HepG2 (cell line): ENCODE data around the gene LUC7L. TPM values are rescaled to one million over a fixed set of nuclear protein-coding genes. Genes with fewer than 3 reads are reported as not detected.

Experiments
- ATAC-seq: fragments of 200-7000 bp; cut with Tn5 transposase; 3 replicates; pipeline ENCODE4 v1.9.1; 2020; ENCODE audit warnings: mild to moderate bottlenecking, moderate library complexity
- BruUV-seq: library from RNA; stranded (reverse); fragments of 400-500 nt; replicated peaks from 2 replicates; lab custom pipeline; 2021; lab: Mats Ljungman, UMichigan
- CTCF ChIA-PET: fragments of 300-600 bp; formaldehyde crosslinking; extraction: SDS; loops from one replicate; lab custom pipeline; 2021; ENCODE audit warnings: low total read pairs, inconsistent platforms, low intra/inter-chr PET ratio; lab: Yijun Ruan, JAX
- POLR2A ChIA-PET: fragments of 350-600 bp; sonication (Branson Sonifier 250); formaldehyde crosslinking; loops from one replicate; lab custom pipeline; 2020; ENCODE audit warnings: antibody characterized with exemption, inconsistent platforms; lab: Yijun Ruan, JAX
- DNase-seq: peaks from one replicate; pipeline ENCODE4 v3.0.0-alpha.2; 2015; ENCODE audit warnings: low spot score
- FAIRE-seq: peaks from 3 replicates; lab custom pipeline; 2011; peaks lifted over from hg19 to GRCh38; lab: Jason Lieb, UNC
- H2AFZ ChIP-seq: one replicate; pipeline ENCODE4 v1.6.1; 2011; ENCODE audit warnings: low read length, inconsistent platforms
- H3K27ac ChIP-seq: fragments of 300-600 bp; 3 replicates; pipeline ENCODE4 v1.8.0; 2011; ENCODE audit warnings: mixed run types, mild to moderate bottlenecking, mixed read lengths, low read length, inconsistent platforms; ENCODE audit not compliant: insufficient read depth; ENCODE audit errors: extremely low read length
- H3K27me3 ChIP-seq, 2 experiments: fragments of 200-600 bp in 1 of 2; 2 replicates in 1 of 2; 3 replicates in 1 of 2; pipeline versions ENCODE4 v1.6.0 to v1.8.0; 2011; ENCODE audit warnings: low read length in 2 of 2, mild to moderate bottlenecking in 2 of 2, moderate library complexity in 2 of 2, inconsistent platforms in 1 of 2; ENCODE audit not compliant: insufficient read depth in 2 of 2, control insufficient read depth in 1 of 2
- H3K36me3 ChIP-seq, 2 experiments: fragments of 200-600 bp in 1 of 2; replicated peaks in 1 of 2; 2 replicates in 1 of 2; 3 replicates in 1 of 2; pipeline versions ENCODE4 v1.5.1 to v1.8.0; 2011; ENCODE audit warnings: low read length in 2 of 2, inconsistent platforms in 1 of 2; ENCODE audit not compliant: insufficient read depth in 2 of 2, control insufficient read depth in 1 of 2
- H3K4me1 ChIP-seq: 2 replicates; pipeline ENCODE4 v1.5.1; 2012; ENCODE audit warnings: low read length, inconsistent platforms; ENCODE audit not compliant: insufficient read depth
- H3K4me2 ChIP-seq: 2 replicates; pipeline ENCODE4 v1.6.0; 2011; ENCODE audit warnings: low read depth, low read length, inconsistent platforms
- H3K4me3 ChIP-seq, 3 experiments: fragments of 200-600 bp in 1 of 3; sonication (generic), shearing (Covaris generic) in 1 of 3; replicated peaks in 1 of 3; 2 replicates each; pipeline ENCODE4 v1.5.1; 2011 to 2016; ENCODE audit warnings: low read length in 3 of 3, inconsistent platforms in 2 of 3, low read depth in 2 of 3, mild to moderate bottlenecking in 2 of 3, control low read depth in 1 of 3, mixed read lengths in 1 of 3; ENCODE audit not compliant: insufficient read depth in 1 of 3
- H3K79me2 ChIP-seq: one replicate; pipeline ENCODE4 v1.6.1; 2011; ENCODE audit warnings: low read length, inconsistent platforms; ENCODE audit not compliant: insufficient read depth
- H3K9ac ChIP-seq: 2 replicates; pipeline ENCODE4 v1.6.0; 2011; ENCODE audit warnings: mild to moderate bottlenecking, low read depth, low read length, inconsistent platforms; ENCODE audit not compliant: insufficient read depth
- H3K9me3 ChIP-seq: 2 replicates; pipeline ENCODE4 v1.5.1; 2012; ENCODE audit warnings: mild to moderate bottlenecking, low read length
- H4K20me1 ChIP-seq: 2 replicates; pipeline ENCODE4 v1.6.0; 2011; ENCODE audit warnings: inconsistent platforms, mild to moderate bottlenecking, low read length, moderate library complexity; ENCODE audit not compliant: insufficient read depth
- ATF4 ChIP-seq, 2 experiments: fragments of 450-650 bp in 1 of 2; sonication (generic) in 1 of 2; formaldehyde crosslinking; IDR thresholded peaks; 2 replicates each; pipeline versions ENCODE4 v1.5.0 to v1.8.0; 2020 to 2022; ENCODE audit warnings: mild to moderate bottlenecking in 1 of 2, missing genetic modification reagents in 1 of 2
- GPN1 ChIP-seq: sonication (generic); formaldehyde crosslinking; IDR thresholded peaks from 2 replicates; pipeline ENCODE4 v1.5.1; 2020; ENCODE audit warnings: missing genetic modification reagents, borderline replicate concordance
- MAX ChIP-seq: IDR thresholded peaks from 2 replicates; pipeline ENCODE4 v1.6.1; 2012; ENCODE audit warnings: inconsistent platforms
- NFIC ChIP-seq: IDR thresholded peaks from 2 replicates; pipeline ENCODE4 v1.6.1; 2012; ENCODE audit warnings: mild to moderate bottlenecking, low read length, inconsistent platforms
- PATZ1 ChIP-seq: sonication (generic); formaldehyde crosslinking; IDR thresholded peaks from 2 replicates; pipeline ENCODE4 v1.4.0; 2020; ENCODE audit warnings: missing genetic modification reagents
- POGZ ChIP-seq: sonication (generic); formaldehyde crosslinking; IDR thresholded peaks from 2 replicates; pipeline ENCODE4 v1.4.0; 2020; ENCODE audit warnings: mild to moderate bottlenecking, missing genetic modification reagents
- RXRA ChIP-seq: sonication (generic); formaldehyde crosslinking; IDR thresholded peaks from 2 replicates; pipeline ENCODE4 v1.5.1; 2020; ENCODE audit warnings: missing genetic modification reagents
- SOX13 ChIP-seq, 3 experiments: fragments of 450-650 bp in 1 of 3; sonication (generic) in 1 of 3; formaldehyde crosslinking in 1 of 3; IDR thresholded peaks in 2 of 3; conservative IDR thresholded peaks in 1 of 3; 2 replicates each; pipeline versions ENCODE4 v1.5.0 to v1.6.1; 2016 to 2020; ENCODE audit warnings: antibody characterized with exemption in 1 of 3, mild to moderate bottlenecking in 1 of 3, missing compliant biosample characterization in 1 of 3, missing genetic modification reagents in 1 of 3, moderate library complexity in 1 of 3
- SOX5 ChIP-seq: IDR thresholded peaks from 2 replicates; pipeline ENCODE4 v1.6.1; 2016; ENCODE audit warnings: borderline replicate concordance
- TBP ChIP-seq: sonication (generic); formaldehyde crosslinking; IDR thresholded peaks from 2 replicates; pipeline ENCODE4 v1.5.0; 2020; ENCODE audit warnings: missing genetic modification reagents
- ZMYM2 ChIP-seq: sonication (generic); formaldehyde crosslinking; IDR thresholded peaks from 2 replicates; pipeline ENCODE4 v1.8.0; 2022; ENCODE audit warnings: mild to moderate bottlenecking, missing genetic modification reagents
- ZNF138 ChIP-seq: sonication (generic); formaldehyde crosslinking; IDR thresholded peaks from 2 replicates; pipeline ENCODE4 v1.5.0; 2020; ENCODE audit warnings: mild to moderate bottlenecking, low read depth, missing genetic modification reagents
- ZNF629 ChIP-seq: sonication (generic); formaldehyde crosslinking; conservative IDR thresholded peaks from 2 replicates; pipeline ENCODE4 v1.5.0; 2020; ENCODE audit warnings: missing genetic modification reagents
- WGBS: methylation state at CpG from one replicate; pipeline ENCODE4 v1.1.6; 2017; ENCODE audit warnings: low lambda C conversion rate; 5-methylcytosine and 5-hydroxymethylcytosine counted together
- in situ Hi-C: cut with HindIII; loops from 2 replicates; pipeline ENCODE4 v1.10.0; 2017; ENCODE audit warnings: low pct_unique_long_range_greater_than_20kb; ENCODE audit not compliant: extremely low pct_ligation_motif_present
- intact Hi-C: fragments of 100-400 bp; cut with micrococcal nuclease; formaldehyde crosslinking; loops from one replicate; pipeline ENCODE4 v1.10.0; 2022; ENCODE audit not compliant: unreplicated experiment
- polyA plus RNA-seq, 8 experiments: library from polyadenylated mRNA; depleted of rRNA in 3 of 8; stranded (reverse) in 7 of 8; unstranded in 1 of 8; fragments of >200 nt; fragmentation: Illumina TruSeq in 4 of 8; extraction: Trizol in 4 of 8; gene quantifications; 2 replicates each; pipeline versions ENCODE4 v1.2.1 to v1.2.3, GENCODE V29; 2011 to 2016; ENCODE audit warnings: low read depth in 4 of 8, missing spikeins in 1 of 8, mixed read lengths in 1 of 8; ENCODE audit not compliant: insufficient read depth in 1 of 8
- total RNA-seq, 5 experiments: library from RNA; depleted of rRNA; stranded (reverse); fragments of >200 nt; fragmentation: Illumina TruSeq; extraction: Trizol; gene quantifications; 2 replicates each; pipeline ENCODE4 v1.2.3, GENCODE V29; 2016; ENCODE audit warnings: low read depth in 1 of 5

The LUC7L gene
- total and polyA plus RNA-seq, 2 of the 13 experiments (the other 11 are each of a cell fraction or from before 2014, with no cell fraction given), result 48.7 to 56.9 TPM

- TF ChIP-seq PATZ1 (CRISPR knock-in tag), result 0 out of 2 replicates have a peak, but pooled peaks have one; percentile 12
- no peak for TF ChIP-seq NFIC
Observed at GRCh38 chr16:143047-143446, 86.2 kb downstream of the LUC7L start (continued).

GRCh38 chr16:142405-142967 is 86.8 kb downstream of the LUC7L start:
- ATAC-seq (peak; percentile 27), DNase-seq (peak; percentile 52), FAIRE-seq (no peak)
- in situ Hi-C loops, result no loop called here
- Histone ChIP-seq H3K9me3 (no peaks in the 10 kb centered on the region), H3K4me1 (peaks cover 42% of the 10 kb centered on the region), H3K4me2 (peak overlapping the region; percentile 75), H3K9ac (0 out of 2 replicates have a peak overlapping the region, but pooled peaks have one; percentile 43), H3K4me3 (peak overlapping the region in 1 of 3 experiments; percentile 49; a peak in 2 of 6 replicates), H3K36me3 (no peaks in the 10 kb centered on the region), H3K27ac (no peak overlapping the region), H2AFZ (no peak overlapping the region), H3K27me3 (peaks cover 0 to 4% of the 10 kb centered on the region in 2 experiments; a peak in 1 of 5 replicates), H3K79me2 (peaks cover 4% of the 10 kb centered on the region), H4K20me1 (no peaks in the 10 kb centered on the region)
- TF ChIP-seq GPN1 (CRISPR knock-in tag) (no peak), RXRA (CRISPR knock-in tag) (0 out of 2 replicates have a peak, but pooled peaks have one; percentile 19), MAX (no peak), ZMYM2 (CRISPR knock-in tag) (0 out of 2 replicates have a peak, but pooled peaks have one; percentile 39), SOX5 (CRISPR knock-in tag) (no peak), TBP (CRISPR knock-in tag) (no peak), SOX13 (IDR thresholded peaks at IDR 0.05) (no peak), SOX13 (CRISPR knock-in tag; conservative IDR thresholded peaks at IDR 0.05 in 1 of 2, IDR thresholded peaks at IDR 0.05 in 1 of 2) (peak in 1 of 2 experiments; percentile 36; a peak in 2 of 4 replicates), ZNF629 (no peak), ATF4 (CRISPR knock-in tag; IDR thresholded peaks at IDR 0.05) (no peak), POGZ (no peak), ZNF138 (no peak)
- ChIA-PET POLR2A (no interaction called here), CTCF (no interaction called here)
- WGBS, result 13% methylated on average over 4 of the region's 12 CpGs
- intact Hi-C loops, result no loop called here
- BruUV-seq, result no TSS peak
